Measurements from ENCODE around the gene SYTL3.

Gene SYTL3

DNA sequence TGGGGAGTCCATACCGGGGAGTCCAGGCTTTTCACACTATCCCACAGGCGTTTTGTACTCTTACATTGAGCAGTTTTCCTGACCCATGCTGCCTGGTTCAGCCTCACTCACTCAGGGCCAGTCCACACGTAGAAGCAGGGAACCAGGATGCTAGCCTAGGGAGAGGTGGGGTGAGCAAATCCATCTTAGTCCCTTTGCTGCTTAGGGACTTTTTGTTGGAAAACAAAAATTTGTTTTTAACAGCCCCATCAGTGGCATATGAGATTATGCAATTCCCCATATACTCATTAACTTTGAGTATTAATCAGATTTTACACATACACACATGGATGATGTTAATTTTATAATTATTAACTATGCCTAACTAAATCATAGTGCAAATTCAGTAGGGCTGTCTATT lies 85.2 kb downstream of the SYTL3 start:
- no peak for DNase-seq

DNA sequence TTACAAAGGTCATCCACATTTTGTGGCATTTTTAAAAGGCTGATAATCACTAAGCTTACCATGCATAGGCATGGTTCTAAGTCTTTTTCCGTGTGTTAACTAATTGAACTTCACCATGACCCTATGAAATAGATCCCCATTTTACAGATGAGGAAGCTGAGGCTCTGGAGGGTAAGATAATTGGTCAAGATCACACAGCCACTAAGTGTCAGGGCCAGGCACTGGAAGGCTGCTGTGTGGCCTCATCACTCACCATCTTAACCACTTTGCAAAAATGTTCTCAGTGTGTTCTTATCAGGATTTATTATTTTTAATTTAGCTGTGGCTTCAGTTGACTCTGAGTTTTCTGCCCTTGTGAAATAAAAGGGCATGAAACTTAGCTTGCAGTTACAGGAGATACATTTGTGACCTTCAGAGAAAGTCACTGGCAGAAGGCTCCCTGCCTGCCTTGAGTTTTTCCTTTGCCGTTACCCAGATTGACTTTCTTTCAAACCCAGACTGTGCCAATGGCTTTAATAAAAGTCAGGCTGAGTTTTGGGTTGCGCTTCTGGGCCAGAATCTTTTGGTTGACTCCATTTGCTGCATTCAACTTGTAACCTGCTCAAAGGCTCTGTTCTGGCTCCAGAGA lies 87.3 kb downstream of the SYTL3 start:
- DNase-seq: no peak

DNA sequence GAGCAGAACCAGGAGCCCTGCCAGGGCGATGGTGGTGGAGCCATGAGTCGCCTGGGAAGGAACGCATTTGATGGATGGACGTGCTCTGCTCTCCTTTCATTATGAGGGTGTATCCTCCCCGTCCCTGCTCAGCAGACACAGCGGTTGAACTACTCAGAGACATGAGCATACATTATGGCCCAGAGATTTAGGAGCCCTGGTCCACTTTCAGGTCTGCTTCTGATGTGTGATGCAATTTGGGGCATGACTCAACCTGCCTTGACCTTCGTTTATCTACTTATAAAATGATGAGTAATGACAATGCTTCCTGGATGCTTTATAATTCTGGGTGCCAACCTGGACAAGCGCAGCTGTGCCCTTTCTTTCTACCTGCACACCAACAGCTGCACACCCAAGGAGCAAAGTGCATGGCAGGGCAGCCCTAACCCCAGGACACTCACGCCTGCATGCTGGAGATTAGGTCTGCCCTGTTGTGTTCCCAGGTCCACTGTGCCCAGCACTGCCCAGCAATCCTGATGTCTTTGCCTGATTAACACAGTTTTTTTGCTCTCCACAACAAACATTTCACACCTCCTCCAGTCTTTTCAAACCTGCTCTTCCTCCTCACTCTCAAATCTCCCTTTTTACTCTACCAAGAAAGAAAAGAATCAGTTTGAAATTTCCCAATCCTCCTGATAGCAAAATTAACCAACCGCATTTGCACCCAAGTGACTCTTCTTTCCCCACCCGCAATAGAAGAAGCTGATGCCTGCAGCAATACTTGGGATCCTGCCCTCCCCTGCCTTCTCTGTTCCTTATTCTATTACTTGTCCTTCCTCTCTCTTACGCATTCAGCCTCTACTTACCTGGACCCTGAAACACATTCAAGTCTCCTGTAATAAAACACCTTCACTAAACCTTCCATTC lies 88.1 kb downstream of the SYTL3 start:
- no peak for DNase-seq

DNA sequence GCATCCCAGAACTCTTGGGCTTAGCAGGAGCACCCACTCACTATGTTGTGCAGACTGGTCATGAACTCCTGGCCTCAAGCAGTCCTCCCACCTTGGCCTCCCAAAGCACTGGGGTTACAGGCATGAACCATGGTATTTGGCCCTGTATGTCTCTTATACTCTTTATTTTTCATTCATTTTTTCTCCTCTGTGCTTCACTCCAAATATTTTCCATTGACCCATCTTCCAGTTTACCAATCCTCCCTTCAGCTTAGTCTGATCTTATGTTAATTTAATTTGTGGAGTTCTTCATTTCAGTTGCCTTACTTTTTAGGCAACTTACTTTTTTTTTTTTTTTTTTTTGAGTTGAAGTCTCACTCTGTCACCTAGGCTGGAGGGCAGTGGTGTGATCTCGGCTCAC lies 89.8 kb downstream of the SYTL3 start:
- no peak for DNase-seq

DNA sequence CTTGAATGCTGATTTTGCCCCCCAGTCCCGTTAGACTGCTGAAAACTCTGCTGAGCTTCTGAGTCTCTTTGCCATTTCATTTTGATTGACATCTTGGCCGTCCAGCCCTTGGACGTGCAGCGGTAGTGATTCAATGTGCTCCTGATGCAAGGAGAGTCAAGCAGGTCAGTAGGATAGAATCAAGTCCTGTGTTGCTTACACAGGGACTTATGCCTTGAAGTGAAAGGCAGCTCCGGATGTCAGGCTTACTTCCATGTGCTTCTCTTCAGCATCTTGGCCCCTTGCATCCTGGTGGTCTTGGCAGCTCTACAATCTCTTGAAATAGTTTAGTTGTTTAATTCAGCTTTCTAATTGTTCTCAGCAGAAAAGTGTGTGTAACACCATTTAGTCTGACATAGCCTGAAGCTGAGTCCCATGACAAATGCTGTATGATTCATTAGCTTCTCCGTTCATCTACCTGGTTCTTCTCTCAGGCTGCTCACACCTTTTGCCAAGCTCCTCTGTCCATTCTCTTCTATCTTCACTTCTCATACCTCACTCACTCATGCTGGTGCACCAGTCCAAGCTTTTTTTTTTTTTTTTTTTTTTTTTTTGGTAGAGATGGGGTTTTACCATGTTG lies 93.3 kb downstream of the SYTL3 start:
- DNase-seq: no peak

DNA sequence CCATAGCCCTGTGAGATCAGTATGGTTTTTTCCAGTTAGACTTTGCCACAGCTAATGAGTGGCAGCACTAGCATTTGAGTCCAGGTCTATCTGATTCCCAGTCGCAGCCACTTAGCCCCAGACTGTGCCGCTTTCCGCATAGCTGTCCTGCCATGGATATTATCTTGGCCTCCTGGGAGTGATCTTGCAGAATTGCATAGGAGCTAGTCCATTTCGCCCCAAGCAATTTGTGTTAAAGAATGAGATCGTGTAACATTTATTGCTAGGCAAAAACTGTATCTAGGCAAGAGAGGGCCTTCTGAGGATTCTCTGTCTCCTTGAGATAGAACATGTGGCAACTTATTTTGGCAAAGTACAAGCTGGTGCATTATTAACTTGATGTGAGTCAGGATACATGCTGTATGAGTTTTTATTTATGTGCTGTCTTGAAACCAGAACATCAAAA lies 95.2 kb downstream of the SYTL3 start:
- DNase-seq: no peak

DNA sequence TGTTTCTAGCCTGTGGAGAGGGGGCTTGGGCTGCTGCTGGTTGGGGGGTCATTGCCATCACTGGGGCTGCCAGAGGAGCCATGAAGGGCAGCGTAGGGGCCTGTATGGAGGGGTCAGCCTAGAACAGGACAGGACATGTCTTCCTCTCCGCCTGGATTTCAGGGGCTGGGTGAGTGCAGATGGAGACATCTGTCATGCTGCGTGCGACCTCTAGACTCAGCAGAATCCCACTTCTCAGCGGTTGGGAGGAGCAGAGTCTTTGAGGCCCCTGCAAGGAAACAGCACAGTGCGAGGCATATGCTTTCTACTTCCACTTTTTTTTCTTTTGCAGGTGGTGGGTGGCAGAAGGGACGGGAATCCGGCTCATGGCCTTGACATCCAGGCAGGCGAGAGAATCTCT lies 101.4 kb downstream of the SYTL3 start:
- DNase-seq: no peak

DNA sequence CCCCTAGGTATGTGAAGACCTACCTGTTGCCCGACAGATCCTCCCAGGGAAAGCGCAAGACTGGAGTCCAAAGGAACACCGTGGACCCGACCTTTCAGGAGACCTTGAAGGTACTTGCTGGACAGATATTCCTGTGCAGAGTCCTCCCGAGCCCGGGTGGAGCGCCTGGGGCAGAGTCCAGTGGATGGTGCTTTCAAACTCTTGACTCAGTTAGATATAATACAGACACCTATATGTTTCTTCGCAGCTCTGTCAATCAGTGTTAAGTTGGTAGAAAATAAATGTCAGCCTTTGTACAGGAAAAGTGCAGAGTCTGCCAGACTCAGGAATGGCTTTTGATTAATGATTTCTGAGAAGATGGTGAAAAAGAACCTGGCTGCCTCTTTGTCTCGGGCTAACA lies 102.1 kb downstream of the SYTL3 start:
- DNase-seq: no peak

DNA sequence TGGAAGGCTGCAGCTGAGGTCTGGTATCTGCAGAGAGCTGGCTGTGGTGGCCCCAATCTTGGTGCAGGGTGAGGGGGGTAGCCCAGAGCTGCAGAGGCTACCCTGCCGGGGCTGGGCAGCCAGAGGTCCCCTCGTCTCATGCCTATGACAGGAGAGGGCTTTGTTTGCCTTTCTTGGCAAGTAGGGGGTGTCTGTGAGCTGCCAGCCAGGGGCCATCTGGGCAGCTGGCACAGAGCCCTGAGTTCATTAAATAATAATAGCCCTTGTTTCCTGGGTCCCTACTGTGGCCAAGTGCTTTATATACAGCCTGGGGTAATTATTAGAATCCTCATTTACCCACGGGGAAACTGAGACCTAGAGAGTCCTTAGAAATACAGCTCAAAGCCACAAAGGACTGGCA lies 102.8 kb downstream of the SYTL3 start:
- DNase-seq: no peak

DNA sequence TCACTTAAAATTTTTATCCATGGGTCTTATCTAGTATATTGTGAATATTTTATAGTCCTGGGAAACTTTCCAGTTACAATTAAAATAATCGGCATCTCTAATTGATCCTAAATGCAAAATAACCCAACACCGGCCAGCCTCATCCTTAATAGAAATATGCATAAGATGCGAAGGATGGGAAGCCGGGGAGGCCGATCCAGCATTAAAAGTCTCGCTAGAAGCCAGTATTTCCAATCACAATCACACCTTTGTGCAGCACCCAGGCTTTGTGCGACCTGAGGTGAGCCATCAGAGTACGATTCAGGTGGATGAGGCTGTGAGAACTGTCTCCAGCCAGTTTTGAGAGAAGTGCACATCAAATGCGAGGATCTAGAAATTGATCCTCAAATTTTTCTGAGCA lies 104.0 kb downstream of the SYTL3 start:
- DNase-seq: no peak

DNA sequence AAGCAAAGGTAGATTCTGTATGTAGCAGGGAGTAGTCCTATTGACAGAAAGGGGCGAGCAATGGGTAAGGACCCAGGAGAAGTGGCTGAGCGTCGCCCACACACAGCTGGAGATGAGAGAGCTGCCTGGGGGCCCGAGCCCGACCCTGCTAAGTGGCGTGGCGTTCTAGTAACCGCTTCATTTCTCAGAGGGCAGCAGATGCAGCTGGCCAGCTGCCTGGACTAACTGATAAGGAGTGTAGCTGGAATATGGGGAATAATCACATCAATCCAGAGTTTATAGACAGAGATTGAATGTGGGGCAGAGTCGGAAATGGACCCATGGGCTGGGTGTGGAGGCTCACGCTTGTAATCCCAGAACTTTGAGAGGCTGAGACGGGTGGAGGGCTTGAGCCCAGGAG lies 104.9 kb downstream of the SYTL3 start:
- no peak for DNase-seq

DNA sequence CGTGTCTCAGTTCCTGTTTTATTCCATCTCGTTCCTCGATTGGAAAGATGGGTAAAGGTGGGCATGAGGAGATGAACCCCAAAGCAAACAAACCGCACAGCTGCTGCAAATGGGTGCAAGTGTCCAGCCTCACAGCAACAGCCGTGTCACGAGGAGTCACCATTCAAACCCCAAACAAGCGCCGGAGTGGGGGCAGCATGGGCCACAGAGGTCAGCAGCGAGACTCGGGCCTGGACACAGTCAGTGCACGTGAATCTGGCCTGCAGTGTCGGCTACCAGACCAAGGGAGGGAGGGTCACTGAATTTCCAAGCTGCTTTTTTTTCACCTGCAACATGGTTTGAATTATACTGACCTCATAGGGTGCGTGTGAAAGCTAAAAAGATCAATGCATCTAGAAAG lies 105.8 kb downstream of the SYTL3 start:
- DNase-seq: no peak

DNA sequence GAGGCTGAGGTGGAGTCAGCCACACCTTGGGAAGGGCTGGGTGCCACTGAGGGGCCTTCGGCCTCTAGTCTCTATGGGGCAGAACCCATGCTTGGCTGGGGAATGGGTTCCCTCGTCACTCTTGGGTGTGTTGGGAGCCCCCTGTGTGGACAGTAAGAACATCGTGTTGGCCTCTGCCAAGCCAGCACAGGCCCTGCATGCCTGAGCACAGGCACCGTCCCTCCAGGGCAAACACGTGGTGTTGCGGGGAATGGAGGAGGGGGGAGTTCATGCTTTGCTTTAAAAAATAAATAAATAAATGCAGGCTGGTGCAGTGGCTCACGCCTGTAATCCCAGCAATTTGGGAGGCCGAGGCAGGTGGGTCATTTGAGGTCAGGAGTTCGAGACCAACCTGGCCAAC lies 106.3 kb downstream of the SYTL3 start:
- no peak for DNase-seq

DNA sequence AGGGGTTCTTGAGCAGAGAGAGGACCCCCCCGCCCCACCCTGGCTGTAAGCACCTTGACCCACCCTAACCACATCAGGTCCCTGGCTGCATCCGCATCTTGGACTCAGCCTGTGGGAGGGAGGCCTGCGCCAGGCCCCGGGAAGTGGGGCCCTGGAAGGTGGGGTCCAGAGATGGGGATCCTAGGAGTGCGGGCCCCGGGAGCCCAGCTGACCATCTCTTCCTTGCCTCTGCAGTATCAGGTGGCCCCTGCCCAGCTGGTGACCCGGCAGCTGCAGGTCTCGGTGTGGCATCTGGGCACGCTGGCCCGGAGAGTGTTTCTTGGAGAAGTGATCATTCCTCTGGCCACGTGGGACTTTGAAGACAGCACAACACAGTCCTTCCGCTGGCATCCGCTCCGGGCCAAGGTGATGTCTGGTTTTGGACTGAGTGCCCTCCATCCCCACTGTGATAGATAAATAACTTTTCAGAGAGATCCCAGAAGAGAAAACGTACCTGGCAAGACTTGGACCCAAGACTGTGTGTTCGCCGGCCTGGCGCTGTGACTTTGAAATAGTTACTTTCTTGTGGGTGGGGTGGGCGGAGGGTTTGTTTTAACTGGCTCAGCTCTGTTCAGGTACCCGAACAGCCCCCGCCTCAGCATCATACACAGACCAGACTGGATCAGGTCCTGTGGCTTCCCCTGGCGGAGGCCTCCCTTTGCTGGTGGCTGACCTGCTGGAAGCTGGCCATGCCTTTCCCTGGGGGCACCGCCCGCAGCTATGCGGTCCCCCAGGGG lies 107.3 kb downstream of the SYTL3 start:
- no peak for DNase-seq

DNA sequence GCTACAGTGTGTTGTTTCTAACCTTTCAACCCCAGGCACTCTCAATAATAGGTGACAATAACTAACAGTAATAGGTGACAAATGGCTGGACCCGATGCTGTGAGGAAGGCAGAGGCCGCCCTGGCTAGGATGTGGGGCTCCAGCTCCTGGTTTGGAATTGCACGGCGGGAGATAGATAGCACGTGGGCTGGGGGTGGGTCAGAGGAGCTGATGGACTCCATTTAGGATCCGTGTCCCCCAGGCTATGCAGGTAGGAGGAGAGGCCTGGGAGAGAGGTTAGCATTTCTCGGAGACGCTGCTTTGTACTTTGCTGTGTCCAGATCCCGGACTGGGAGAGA lies 107.9 kb downstream of the SYTL3 start:
- no peak for DNase-seq

DNA sequence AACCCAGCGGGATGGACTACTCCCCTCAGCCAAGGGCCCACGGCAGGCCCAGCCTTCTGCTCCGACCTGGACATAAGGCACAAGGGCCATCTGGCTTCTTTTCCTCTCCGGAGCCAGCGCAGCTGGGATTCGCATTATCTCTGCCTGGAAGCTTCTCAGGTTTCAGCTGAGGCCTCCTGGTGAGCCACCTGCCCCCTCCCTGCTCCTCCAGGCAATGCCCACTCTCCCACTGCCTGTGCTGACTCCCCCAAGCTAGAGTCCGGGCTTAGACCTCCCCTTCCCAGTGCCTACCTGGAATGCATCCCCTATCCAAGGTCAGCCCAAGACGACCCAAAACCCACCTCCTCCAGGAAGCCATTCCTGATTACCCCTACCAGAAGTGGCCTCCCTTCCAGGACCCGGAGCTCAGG lies 108.6 kb downstream of the SYTL3 start:
- no peak for DNase-seq

DNA sequence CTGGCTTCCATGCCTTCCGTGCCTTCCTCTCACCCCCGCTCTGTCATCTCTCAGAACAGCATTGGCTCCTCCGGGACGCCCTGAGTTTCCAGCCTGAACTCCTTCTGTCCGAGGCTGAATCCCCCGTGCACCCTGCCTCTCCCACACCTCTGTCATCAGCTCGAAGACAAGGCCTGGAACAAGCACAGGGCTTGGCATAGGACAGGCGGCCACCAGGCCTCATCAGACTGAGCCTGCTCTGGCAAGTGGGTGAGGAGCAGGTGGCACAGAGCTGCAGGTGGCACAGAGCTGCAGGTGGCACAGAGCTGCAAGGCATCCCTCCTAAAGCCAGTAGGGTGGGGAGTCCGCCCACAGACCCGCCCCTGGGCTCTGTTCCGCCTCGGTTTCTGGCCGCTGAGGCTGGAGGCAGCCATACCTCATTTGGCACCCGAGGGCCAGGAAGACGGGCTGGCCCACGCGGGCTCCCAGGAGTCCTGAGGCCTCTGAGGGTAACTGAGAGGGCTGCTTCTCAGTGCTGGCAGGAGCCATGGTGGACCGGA lies 109.2 kb downstream of the SYTL3 start:
- no peak for DNase-seq

DNA sequence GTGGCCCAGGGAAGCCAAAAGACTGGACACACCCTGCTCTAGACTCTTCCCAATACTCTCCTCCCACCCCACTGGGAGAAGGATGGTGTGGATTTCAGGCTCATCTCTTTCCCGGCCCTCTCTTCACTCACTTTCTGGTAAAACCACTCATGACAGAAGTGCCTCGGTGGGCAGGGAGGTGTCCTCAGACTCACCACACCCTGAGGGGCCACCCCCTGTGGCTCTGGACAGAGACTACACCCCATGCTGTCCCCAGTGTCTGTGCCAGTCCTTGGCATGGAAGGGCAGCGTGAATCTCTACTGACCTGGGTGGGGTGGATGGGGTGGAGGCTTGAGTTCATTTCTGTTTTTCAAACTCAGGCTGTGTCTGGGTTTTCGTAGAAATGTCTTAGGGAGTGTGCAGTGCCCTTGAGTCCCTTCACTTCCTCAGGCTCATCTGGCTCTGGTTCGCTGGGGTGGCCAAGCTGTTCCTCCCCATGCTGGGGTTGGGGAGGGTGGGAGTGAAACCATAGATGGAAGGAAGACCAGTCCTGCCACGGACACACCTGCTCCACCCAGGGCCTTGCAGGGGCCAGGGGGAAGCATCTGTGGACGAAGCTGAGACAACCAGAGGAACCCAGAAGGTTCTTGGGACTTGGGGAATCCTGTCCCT lies 110.2 kb downstream of the SYTL3 start:
- DNase-seq: no peak

DNA sequence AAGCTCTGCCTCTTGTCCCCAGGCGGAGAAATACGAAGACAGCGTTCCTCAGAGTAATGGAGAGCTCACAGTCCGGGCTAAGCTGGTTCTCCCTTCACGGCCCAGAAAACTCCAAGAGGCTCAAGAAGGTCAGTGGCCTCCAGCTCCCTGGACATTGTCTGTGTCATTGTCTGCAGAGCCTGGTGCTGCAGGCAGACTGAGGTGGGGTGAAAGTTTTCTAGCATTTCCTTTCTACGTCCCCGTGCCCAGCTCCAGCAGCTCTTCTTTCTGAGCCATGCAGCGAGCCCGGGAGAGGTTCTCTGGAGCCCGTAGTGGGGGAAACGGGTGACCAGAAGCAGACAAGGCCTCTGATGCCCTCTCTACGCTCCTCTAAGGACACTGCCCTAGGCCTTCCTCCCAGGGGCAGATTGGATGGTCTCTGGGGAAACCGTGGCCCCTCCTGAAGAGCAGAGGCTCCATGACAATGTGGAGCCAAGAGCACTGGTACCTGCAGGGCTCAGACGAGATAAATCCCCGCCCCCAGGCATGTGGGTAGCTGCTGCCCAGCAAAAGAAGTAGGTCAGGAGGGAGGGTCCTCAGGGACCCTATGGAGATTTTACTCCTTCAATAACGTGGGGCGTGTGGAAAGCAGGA lies 110.9 kb downstream of the SYTL3 start:
- DNase-seq: no peak

DNA sequence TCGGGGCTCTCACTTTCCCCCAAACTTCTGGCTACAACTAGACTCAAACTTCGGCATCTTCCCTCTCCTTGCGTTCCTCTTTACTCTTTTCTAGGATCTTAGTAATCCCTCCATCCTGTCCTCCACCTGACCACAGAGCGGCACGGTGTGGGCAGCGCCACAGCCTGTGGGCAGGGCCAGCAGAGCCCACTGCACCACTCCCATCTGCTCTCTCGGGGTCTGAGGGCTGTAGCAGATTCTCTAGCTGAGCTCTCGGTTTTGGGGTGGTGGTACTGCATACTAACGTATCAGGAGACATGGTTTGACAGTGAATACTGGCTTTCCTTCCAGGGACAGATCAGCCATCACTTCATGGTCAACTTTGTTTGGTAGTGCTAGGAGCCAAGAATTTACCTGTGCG lies 111.9 kb downstream of the SYTL3 start:
- no peak for DNase-seq

DNA sequence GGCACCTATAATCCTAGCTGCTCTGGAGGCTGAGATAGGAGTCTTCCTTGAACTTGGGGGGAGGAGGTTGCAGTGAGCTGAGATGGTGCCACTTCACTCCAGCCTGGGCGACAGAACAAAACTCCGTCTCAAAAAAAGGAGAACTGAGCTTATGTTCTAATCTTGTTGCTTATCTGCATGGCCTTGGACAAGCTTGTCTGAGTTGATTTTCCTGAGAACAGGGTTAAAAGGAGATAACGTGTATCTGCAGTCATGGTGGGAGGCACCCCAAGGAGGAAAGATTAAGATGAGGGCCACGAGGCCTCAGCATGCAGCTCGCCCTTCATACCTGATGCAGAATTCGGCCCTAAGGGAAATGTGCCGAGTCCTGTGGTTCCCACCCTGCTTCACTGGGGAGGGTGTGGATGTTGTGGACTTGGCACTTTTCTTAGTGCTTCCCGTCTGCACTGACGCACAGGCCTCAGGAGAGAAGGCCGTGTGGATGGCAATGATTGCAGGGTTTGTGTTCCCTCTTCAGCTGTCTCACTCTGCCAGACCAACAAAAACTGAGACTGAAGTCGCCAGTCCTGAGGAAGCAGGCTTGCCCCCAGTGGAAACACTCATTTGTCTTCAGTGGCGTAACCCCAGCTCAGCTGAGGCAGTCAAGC lies 113.1 kb downstream of the SYTL3 start:
- no peak for DNase-seq
